GM18861 (cell line): ENCODE data around the gene PRR15L.
"Not testable (repeated sequence)": the region's sequence is repeated elsewhere in the genome, so short reads cannot be mapped to it uniquely, and the experiment has no call there.

Source experiments
- ATAC-seq: cut with Tn5 transposase; IDR thresholded peaks from one replicate; pipeline ENCODE4 v1.9.1; 2021; ENCODE audit not compliant: unreplicated experiment

Gene PRR15L

GRCh38 chr17:47957591-47958490 lies at the start of gene PRR15L:
Gene PRR15L (minus strand): TSS chr17:47957883. CDS start chr17:47953234, 4,649 bp downstream.
- ATAC-seq = no peak

- no peak for ATAC-seq
Measured at GRCh38 chr17:48006936-48007709, 49.4 kb upstream of the PRR15L start.

- ATAC-seq = no peak
Measured at GRCh38 chr17:48004983-48005382, 47.3 kb upstream of the PRR15L start.

- no peak for ATAC-seq
Measured at GRCh38 chr17:48003417-48004151, 45.9 kb upstream of the PRR15L start.

GRCh38 chr17:48002916-48003416 lies 45.3 kb upstream of the PRR15L start:
- ATAC-seq = no peak

- peak; percentile 56 for ATAC-seq
Measured at GRCh38 chr17:48002266-48002915, 44.7 kb upstream of the PRR15L start.

- ATAC-seq = not testable (repeated sequence)
Measured at GRCh38 chr17:48001657-48002056, 44.0 kb upstream of the PRR15L start.

- no peak for ATAC-seq
Measured at GRCh38 chr17:48001197-48001596, 43.5 kb upstream of the PRR15L start.

GRCh38 chr17:47999582-47999981 lies 41.9 kb upstream of the PRR15L start:
- ATAC-seq = no peak

GRCh38 chr17:47998044-47998443 lies 40.4 kb upstream of the PRR15L start:
- ATAC-seq = no peak

GRCh38 chr17:47997586-47997985 lies 39.9 kb upstream of the PRR15L start:
- ATAC-seq = no peak

- no peak for ATAC-seq
Measured at GRCh38 chr17:47996201-47996600, 38.5 kb upstream of the PRR15L start.

GRCh38 chr17:47995241-47995935 lies 37.7 kb upstream of the PRR15L start:
- no peak for ATAC-seq

GRCh38 chr17:47994724-47995123 lies 37.0 kb upstream of the PRR15L start:
- no peak for ATAC-seq

- no peak for ATAC-seq
Measured at GRCh38 chr17:47993964-47994363, 36.3 kb upstream of the PRR15L start.

- no peak for ATAC-seq
Measured at GRCh38 chr17:47993031-47993564, 35.4 kb upstream of the PRR15L start.

- ATAC-seq = no peak
Measured at GRCh38 chr17:47992216-47992615, 34.5 kb upstream of the PRR15L start.

GRCh38 chr17:47990962-47991731 lies 33.5 kb upstream of the PRR15L start:
- no peak for ATAC-seq

GRCh38 chr17:47989700-47990099 lies 32.0 kb upstream of the PRR15L start:
- ATAC-seq = no peak
